ENCODE measurements around the gene KAT2A. TPM values are rescaled to one million over a fixed set of nuclear protein-coding genes. Genes with fewer than 3 reads are reported as not detected.

The KAT2A gene
- total and polyA plus RNA-seq, 8 donors, result 39.9 to 77.6 (median 70.8) TPM

DNA sequence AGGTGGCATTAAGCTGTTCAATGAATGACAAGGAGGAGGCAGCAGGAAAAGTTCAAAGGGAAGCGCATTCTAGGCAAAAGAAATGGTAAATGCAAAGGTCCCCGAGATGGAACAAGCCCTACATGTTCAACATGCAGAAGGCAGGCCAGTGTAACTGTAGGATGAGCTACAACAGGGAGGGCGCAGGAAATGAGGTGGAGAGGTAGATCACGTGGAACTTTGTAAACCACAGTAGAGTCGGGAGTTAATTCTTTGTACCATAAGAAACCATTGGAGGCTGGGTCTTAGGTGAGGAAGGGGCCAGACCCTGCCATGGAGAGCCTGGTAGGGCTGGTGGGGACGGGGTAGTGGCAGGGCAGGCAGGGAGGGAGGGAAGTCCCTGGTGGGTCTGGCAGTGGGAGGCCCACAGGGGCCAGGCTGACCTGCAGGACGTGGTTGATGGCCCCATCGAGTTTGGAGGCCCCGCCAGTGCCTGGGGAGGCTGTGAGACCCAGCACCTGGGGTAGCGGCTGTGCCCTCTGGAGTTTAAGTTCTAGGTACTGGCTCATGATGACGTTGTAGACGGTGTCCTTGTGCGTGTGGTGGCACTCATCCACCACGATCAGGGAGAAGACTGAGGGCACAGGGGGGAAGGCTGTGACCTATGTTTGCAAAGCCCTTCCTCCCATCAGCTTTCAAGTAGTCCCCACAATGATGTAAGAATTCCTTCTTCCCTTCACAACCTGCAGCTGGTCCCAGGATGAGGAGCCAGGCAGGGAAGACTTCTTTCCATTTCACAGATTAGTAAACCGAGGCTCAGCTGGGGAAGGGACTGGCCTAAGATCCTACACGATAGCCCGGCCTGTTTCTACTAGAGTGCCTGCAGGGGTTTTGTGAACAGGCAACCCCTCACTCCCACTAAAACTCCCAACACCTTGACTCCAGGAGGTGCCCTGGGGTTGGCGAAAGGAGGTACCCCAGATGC lies 10.6 kb downstream of the KAT2A start:
- no peak for ATAC-seq
- H3K4me3 ChIP-seq, result no peak overlapping the region
- H3K36me3 ChIP-seq, result peaks cover 0 to 30% of the 10 kb centered on the region in 2 donors
- no peak overlapping the region for H3K27ac ChIP-seq
- no peaks in the 10 kb centered on the region for H3K9me3 ChIP-seq
- no peak for DNase-seq
- TF ChIP-seq, protein P1, sequence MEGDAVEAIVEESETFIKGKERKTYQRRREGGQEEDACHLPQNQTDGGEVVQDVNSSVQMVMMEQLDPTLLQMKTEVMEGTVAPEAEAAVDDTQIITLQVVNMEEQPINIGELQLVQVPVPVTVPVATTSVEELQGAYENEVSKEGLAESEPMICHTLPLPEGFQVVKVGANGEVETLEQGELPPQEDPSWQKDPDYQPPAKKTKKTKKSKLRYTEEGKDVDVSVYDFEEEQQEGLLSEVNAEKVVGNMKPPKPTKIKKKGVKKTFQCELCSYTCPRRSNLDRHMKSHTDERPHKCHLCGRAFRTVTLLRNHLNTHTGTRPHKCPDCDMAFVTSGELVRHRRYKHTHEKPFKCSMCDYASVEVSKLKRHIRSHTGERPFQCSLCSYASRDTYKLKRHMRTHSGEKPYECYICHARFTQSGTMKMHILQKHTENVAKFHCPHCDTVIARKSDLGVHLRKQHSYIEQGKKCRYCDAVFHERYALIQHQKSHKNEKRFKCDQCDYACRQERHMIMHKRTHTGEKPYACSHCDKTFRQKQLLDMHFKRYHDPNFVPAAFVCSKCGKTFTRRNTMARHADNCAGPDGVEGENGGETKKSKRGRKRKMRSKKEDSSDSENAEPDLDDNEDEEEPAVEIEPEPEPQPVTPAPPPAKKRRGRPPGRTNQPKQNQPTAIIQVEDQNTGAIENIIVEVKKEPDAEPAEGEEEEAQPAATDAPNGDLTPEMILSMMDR (IDR thresholded peaks at IDR 0.05), result no peak
- intact Hi-C loops (cut with DNase I), result loop anchor here in 1 of 2 donors (10.0 kb wide), 1 partner anchor 86 kb away; the partner anchor contains the start of gene NKIRAS2
- H3K4me1 ChIP-seq, result peaks cover 13 to 29% of the 10 kb centered on the region in 2 donors
- no peaks in the 10 kb centered on the region for H3K27me3 ChIP-seq

DNA sequence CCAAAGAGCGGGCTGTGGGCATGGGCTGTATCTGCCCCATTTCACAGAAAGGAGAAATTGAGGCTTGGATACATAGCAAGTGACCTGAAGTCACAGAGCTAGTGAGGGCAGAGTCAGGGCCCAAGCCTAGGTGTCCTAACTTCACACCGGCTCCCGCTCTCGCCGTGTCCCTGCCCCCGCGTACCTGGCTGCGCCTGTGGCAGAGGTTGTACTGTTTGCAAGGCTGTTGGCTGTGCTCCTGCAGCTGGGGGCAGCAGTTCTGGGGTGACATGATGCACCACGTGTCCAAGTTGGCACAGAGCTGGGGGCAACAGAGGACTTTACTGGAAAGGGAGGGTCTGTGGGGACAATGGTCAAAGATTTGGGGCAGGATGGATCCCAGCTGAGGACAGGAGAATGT lies 12.1 kb downstream of the KAT2A start:
- Histone ChIP-seq H3K4me1 (peaks cover 13 to 29% of the 10 kb centered on the region in 2 donors), H3K36me3 (peaks cover 0 to 42% of the 10 kb centered on the region in 2 donors), H3K27me3 (no peaks in the 10 kb centered on the region), H3K27ac (no peak overlapping the region), H3K9me3 (no peaks in the 10 kb centered on the region), H3K4me3 (no peak overlapping the region)
- DNase-seq (no peak), ATAC-seq (no peak)
- TF ChIP-seq, protein P1 (IDR thresholded peaks at IDR 0.05), result no peak
- intact Hi-C loops (cut with DNase I), result no loop called here

DNA sequence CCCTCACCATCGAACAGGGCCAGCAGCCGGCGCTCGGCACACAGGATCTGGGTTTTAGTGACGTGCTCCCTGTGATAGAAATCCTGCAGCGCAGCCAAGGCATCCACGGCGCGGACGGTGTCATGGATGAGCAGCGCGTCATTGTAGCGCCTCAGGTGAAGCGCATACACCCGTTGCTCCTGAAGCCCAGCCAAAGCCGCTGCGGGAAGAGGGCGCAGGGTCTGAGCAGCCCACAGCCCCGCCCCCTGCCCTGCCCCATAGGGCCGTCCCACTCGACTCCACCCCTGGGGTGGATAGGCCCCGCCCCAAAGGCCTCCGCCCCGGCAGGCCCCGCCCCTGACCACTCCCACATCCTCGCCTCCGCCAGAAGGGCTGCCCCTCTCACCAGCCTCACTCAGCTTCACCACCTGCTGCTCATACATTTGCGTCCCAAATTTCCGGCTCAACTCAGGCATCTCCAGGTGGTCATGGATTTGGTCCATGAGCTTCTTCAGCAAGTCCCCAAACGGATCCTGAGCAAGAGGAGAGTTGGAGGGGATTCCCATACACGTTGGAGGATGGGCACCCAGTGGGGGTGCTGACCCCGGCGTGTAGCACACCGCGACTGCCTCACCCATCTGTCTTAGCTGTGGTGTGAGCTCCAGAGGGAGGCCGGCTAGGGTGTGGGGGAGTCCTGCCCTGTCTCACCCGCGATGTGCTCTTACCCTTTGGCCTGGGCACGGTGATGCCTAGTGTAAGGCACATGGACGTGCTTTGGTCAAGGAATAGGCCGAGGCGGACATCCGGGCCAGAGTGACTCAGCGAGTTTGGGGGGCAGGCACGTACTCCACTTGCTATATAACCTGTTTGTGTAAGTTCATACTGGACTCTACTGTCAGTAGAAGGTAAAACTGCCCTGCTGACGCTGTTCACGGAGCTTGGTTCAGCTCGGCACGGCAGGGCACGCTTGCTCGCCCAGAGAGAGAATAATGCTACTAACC lies 13.3 kb downstream of the KAT2A start:
- H3K4me3 ChIP-seq, result peak overlapping the region; percentile 2 to 38
- peaks cover 8 to 24% of the 10 kb centered on the region in 2 donors for H3K4me1 ChIP-seq
- H3K27ac ChIP-seq, result no peak overlapping the region
- TF ChIP-seq, protein P1 (IDR thresholded peaks at IDR 0.05), result no peak
- H3K36me3 ChIP-seq, result peaks cover 0 to 40% of the 10 kb centered on the region in 2 donors
- intact Hi-C loops (cut with DNase I), result no loop called here
- peak in 3 of 4 donors; percentile 77 to 98 (median 87) for DNase-seq
- ATAC-seq, result peak; percentile 83
- H3K27me3 ChIP-seq, result no peaks in the 10 kb centered on the region
- no peaks in the 10 kb centered on the region for H3K9me3 ChIP-seq

DNA sequence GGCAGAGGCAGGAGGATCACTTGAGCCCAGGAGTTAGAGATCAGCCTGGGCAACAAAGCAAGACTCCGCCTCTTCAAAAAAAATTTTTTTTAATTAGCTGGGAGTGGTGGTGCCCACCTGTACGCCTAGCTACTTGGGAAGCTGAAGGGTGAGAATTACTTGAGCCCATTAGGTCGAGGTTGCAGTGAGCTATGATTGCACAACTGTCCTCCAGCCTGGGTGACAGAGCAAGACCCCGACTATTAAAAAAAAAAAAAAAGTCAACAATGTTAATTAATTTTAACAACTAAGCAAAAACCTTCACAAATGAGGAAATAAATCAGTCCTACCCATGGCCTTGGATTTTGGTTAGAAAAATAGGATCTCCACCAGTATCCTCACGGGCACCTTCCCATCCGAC lies 14.0 kb downstream of the KAT2A start:
- intact Hi-C loops (cut with DNase I), result no loop called here
- Histone ChIP-seq H3K27ac (no peak overlapping the region), H3K4me1 (peaks cover 6 to 20% of the 10 kb centered on the region in 2 donors), H3K27me3 (no peaks in the 10 kb centered on the region), H3K4me3 (peak overlapping the region in 1 of 2 donors; percentile 38), H3K9me3 (no peaks in the 10 kb centered on the region), H3K36me3 (peaks cover 0 to 40% of the 10 kb centered on the region in 2 donors)
- ATAC-seq, result no peak
- DNase-seq, result no peak
- TF ChIP-seq, protein P1 (IDR thresholded peaks at IDR 0.05), result no peak

Measured in left lung (tissue), 10 donors.